ENCODE measurements around the gene STXBP6. TPM values are rescaled to one million over a fixed set of nuclear protein-coding genes. Genes with fewer than 3 reads are reported as not detected.

STXBP6 gene
- total and polyA plus RNA-seq, 8 donors, result 17.2 to 54.1 (median 47.1) TPM

- intact Hi-C loops (cut with DNase I), result loop anchor here in 1 of 2 donors (10.0 kb wide), 1 partner anchor 308 kb away; no protein-coding TSS in a partner anchor
- Histone ChIP-seq H3K4me1 (peaks cover 0 to 5% of the 10 kb centered on the region in 2 donors), H3K4me3 (no peak overlapping the region), H3K9me3 (no peaks in the 10 kb centered on the region), H3K27me3 (peaks cover 0 to 3% of the 10 kb centered on the region in 2 donors), H3K36me3 (no peaks in the 10 kb centered on the region), H3K27ac (no peak overlapping the region)
- peak in 2 of 4 donors; percentile 48 to 75 for DNase-seq
- TF ChIP-seq CTCF (IDR thresholded peaks at IDR 0.05), result peak in 1 of 2 donors; percentile 40
- ATAC-seq, result peak; percentile 67
Measured at GRCh38 chr14:25042362-25043299, 7.3 kb downstream of the STXBP6 start.

- Histone ChIP-seq H3K36me3 (no peaks in the 10 kb centered on the region), H3K27me3 (no peaks in the 10 kb centered on the region), H3K27ac (no peak overlapping the region), H3K4me1 (peaks cover 0 to 5% of the 10 kb centered on the region in 2 donors), H3K9me3 (no peaks in the 10 kb centered on the region), H3K4me3 (no peak overlapping the region)
- DNase-seq (no peak), ATAC-seq (peak; percentile 29)
- intact Hi-C loops (cut with DNase I), result loop anchor here in 1 of 2 donors (10.0 kb wide), 1 partner anchor 307 kb away; no protein-coding TSS in a partner anchor
- TF ChIP-seq CTCF (IDR thresholded peaks at IDR 0.05), result no peak
Measured at GRCh38 chr14:25041898-25042297, 8.0 kb downstream of the STXBP6 start.

GRCh38 chr14:25041484-25041883 lies 8.5 kb downstream of the STXBP6 start:
- H3K27ac ChIP-seq, result no peak overlapping the region
- no peaks in the 10 kb centered on the region for H3K9me3 ChIP-seq
- intact Hi-C loops (cut with DNase I), result loop anchor here in 1 of 2 donors (10.0 kb wide), 1 partner anchor 307 kb away; no protein-coding TSS in a partner anchor
- ATAC-seq (no peak), DNase-seq (no peak)
- peaks cover 0 to 5% of the 10 kb centered on the region in 2 donors for H3K4me1 ChIP-seq
- TF ChIP-seq CTCF (IDR thresholded peaks at IDR 0.05), result no peak
- H3K27me3 ChIP-seq, result no peaks in the 10 kb centered on the region
- H3K4me3 ChIP-seq, result no peak overlapping the region
- H3K36me3 ChIP-seq, result no peaks in the 10 kb centered on the region

GRCh38 chr14:25039933-25040332 lies 10.0 kb downstream of the STXBP6 start:
- no peaks in the 10 kb centered on the region for H3K36me3 ChIP-seq
- H3K4me1 ChIP-seq, result peaks cover 0 to 5% of the 10 kb centered on the region in 2 donors
- no peaks in the 10 kb centered on the region for H3K9me3 ChIP-seq
- no peak overlapping the region for H3K27ac ChIP-seq
- intact Hi-C loops (cut with DNase I), result loop anchor here in 1 of 2 donors (10.0 kb wide), 1 partner anchor 305 kb away; no protein-coding TSS in a partner anchor
- ATAC-seq, result no peak
- TF ChIP-seq CTCF (IDR thresholded peaks at IDR 0.05), result no peak
- no peak overlapping the region for H3K4me3 ChIP-seq
- H3K27me3 ChIP-seq, result no peaks in the 10 kb centered on the region
- no peak for DNase-seq

GRCh38 chr14:25038044-25038668 lies 11.8 kb downstream of the STXBP6 start:
- Histone ChIP-seq H3K4me3 (no peak overlapping the region), H3K4me1 (peaks cover 0 to 5% of the 10 kb centered on the region in 2 donors), H3K27me3 (no peaks in the 10 kb centered on the region), H3K9me3 (no peaks in the 10 kb centered on the region), H3K27ac (no peak overlapping the region), H3K36me3 (no peaks in the 10 kb centered on the region)
- DNase-seq (no peak), ATAC-seq (no peak)
- intact Hi-C loops (cut with DNase I), result no loop called here
- no peak for TF ChIP-seq CTCF (IDR thresholded peaks at IDR 0.05)
